Endothelial cell of umbilical vein (primary cell): ENCODE results near the gene FOXJ1. TPM values are rescaled to one million over a fixed set of nuclear protein-coding genes. Genes with fewer than 3 reads are reported as not detected.

ENCODE experiments used
- BruUV-seq: library from RNA; stranded (reverse); fragments of 400-500 nt; replicated peaks from 2 replicates; lab custom pipeline; 2021; lab: Mats Ljungman, UMichigan
- CTCF ChIA-PET: fragments of 300-600, 350-600 bp; sonication (Branson Sonifier 250); formaldehyde crosslinking; loops from one replicate; lab custom pipeline; 2021; ENCODE audit warnings: antibody characterized with exemption, inconsistent platforms; lab: Charles Lee
- POLR2A ChIA-PET: fragments of 300-600, 350-600 bp; sonication (Branson Sonifier 250); formaldehyde crosslinking; loops from one replicate; lab custom pipeline; 2021; ENCODE audit warnings: antibody characterized with exemption, inconsistent platforms; lab: Charles Lee
- DNase-seq: peaks from one replicate; pipeline ENCODE4 v3.0.0-alpha.2; 2011; ENCODE audit warnings: low read depth, low spot score
- FAIRE-seq: peaks from 2 replicates; lab custom pipeline; 2011; peaks lifted over from hg19 to GRCh38; lab: Jason Lieb, UNC
- H2AFZ ChIP-seq: 2 replicates; pipeline ENCODE4 v1.6.0; 2012; ENCODE audit warnings: low read depth, low read length, control low read depth, inconsistent platforms
- H3K27ac ChIP-seq: 2 replicates; pipeline ENCODE4 v1.5.1; 2011; ENCODE audit warnings: low read depth, mild to moderate bottlenecking, control low read depth, low read length, moderate library complexity; ENCODE audit not compliant: insufficient read depth
- H3K27me3 ChIP-seq, 2 experiments: 2 replicates each; pipeline versions ENCODE4 v1.6.0 to v1.6.1; 2011; ENCODE audit warnings: low read length in 2 of 2, mixed read lengths in 1 of 2; ENCODE audit not compliant: control insufficient read depth in 2 of 2, insufficient read depth in 2 of 2
- H3K36me3 ChIP-seq, 2 experiments: 2 replicates in 1 of 2; 3 replicates in 1 of 2; pipeline ENCODE4 v1.5.1; 2011; ENCODE audit warnings: low read length in 2 of 2, mild to moderate bottlenecking in 1 of 2, moderate library complexity in 1 of 2; ENCODE audit not compliant: control insufficient read depth in 2 of 2, insufficient read depth in 2 of 2; ENCODE audit errors: extremely low read depth in 1 of 2
- H3K4me1 ChIP-seq: 3 replicates; pipeline ENCODE4 v1.5.1; 2011; ENCODE audit warnings: mild to moderate bottlenecking, low read length; ENCODE audit not compliant: control insufficient read depth, insufficient read depth; ENCODE audit errors: extremely low read depth
- H3K4me2 ChIP-seq: 2 replicates; pipeline ENCODE4 v1.6.1; 2011; ENCODE audit warnings: low read length, control low read depth, mixed read lengths; ENCODE audit not compliant: insufficient read depth
- H3K4me3 ChIP-seq, 3 experiments: fragments of 200-600 bp in 1 of 3; sonication (generic), shearing (Covaris generic) in 1 of 3; replicated peaks in 1 of 3; 2 replicates each; pipeline ENCODE4 v1.5.1; 2011 to 2016; ENCODE audit warnings: control low read depth in 3 of 3, low read length in 3 of 3, mild to moderate bottlenecking in 2 of 3, inconsistent platforms in 1 of 3, low read depth in 1 of 3, moderate library complexity in 1 of 3; ENCODE audit not compliant: insufficient read depth in 1 of 3
- H3K79me2 ChIP-seq: 2 replicates; pipeline ENCODE4 v1.6.0; 2012; ENCODE audit warnings: low read length, inconsistent platforms; ENCODE audit not compliant: control insufficient read depth, insufficient read depth
- H3K9ac ChIP-seq: replicated peaks from 2 replicates; pipeline ENCODE3; 2011; ENCODE audit warnings: low read length, control low read depth; ENCODE audit not compliant: insufficient read depth; ENCODE audit errors: extremely low read depth
- H3K9me1 ChIP-seq: replicated peaks from 3 replicates; pipeline ENCODE4 v1.6.0; 2011; ENCODE audit warnings: mild to moderate bottlenecking, low read length; ENCODE audit not compliant: control insufficient read depth, insufficient read depth; ENCODE audit errors: extremely low read depth
- H3K9me3 ChIP-seq: replicated peaks from 2 replicates; pipeline ENCODE4 v1.5.1; 2012; ENCODE audit warnings: low read length, inconsistent platforms; ENCODE audit not compliant: control insufficient read depth, insufficient read depth
- H4K20me1 ChIP-seq: replicated peaks from 2 replicates; pipeline ENCODE3; 2011; ENCODE audit warnings: mild to moderate bottlenecking, low read length; ENCODE audit not compliant: control insufficient read depth, insufficient read depth; ENCODE audit errors: extremely low read depth
- EZH2 ChIP-seq: IDR thresholded peaks from 2 replicates; pipeline ENCODE4 v1.6.1; 2012; ENCODE audit warnings: borderline replicate concordance, low read depth, mild to moderate bottlenecking, moderate library complexity, low read length, inconsistent platforms; ENCODE audit not compliant: severe bottlenecking
- POLR2AphosphoS5 ChIP-seq: IDR thresholded peaks from 2 replicates; pipeline ENCODE4 v1.6.1; 2012; ENCODE audit warnings: low read depth, mild to moderate bottlenecking, control low read depth, low read length, moderate library complexity; ENCODE audit not compliant: insufficient read depth
- dilution Hi-C: fragments of 300-500 bp; cut with MboI; formaldehyde crosslinking; loops from one replicate; pipeline ENCODE4 v1.15.0; 2019; ENCODE audit warnings: low sequenced_read_pairs; ENCODE audit not compliant: extremely low pct_ligation_motif_present
- intact Hi-C: fragments of 100-400 bp; cut with micrococcal nuclease; formaldehyde crosslinking; loops from one replicate; pipeline ENCODE4 v1.10.0; 2022
- polyA plus RNA-seq, 4 experiments: library from polyadenylated mRNA; depleted of rRNA in 3 of 4; stranded (reverse) in 3 of 4; unstranded in 1 of 4; fragments of >200 nt; gene quantifications; 2 replicates each; pipeline versions ENCODE4 v1.2.1 to v1.2.3, GENCODE V29; 2011 to 2012; ENCODE audit warnings: missing spikeins in 1 of 4
- total RNA-seq: library from RNA; stranded (reverse); gene quantifications from 2 replicates; pipeline ENCODE4 v1.2.3, GENCODE V29; 2021

FOXJ1 gene
- total and polyA plus RNA-seq, 2 donors (not counting 3 experiments of a cell fraction or from before 2014, with no cell fraction given) = not detected

- H3K4me3 ChIP-seq = no peak overlapping the region
- H4K20me1 ChIP-seq = no peaks in the 10 kb centered on the region
- no peak overlapping the region for H2AFZ ChIP-seq
- H3K27me3 ChIP-seq = no peaks in the 10 kb centered on the region
- no TSS peak for BruUV-seq
- ChIA-PET POLR2A (no interaction called here), CTCF (interaction anchor here (0.6 to 1.5 kb wide), 3 partner anchors 10 to 108 kb away, joined by 3 to 7 read pairs (median 6); no protein-coding TSS in a partner anchor)
- no peaks in the 10 kb centered on the region for H3K9me1 ChIP-seq
- no peak for FAIRE-seq
- no peaks in the 10 kb centered on the region for H3K36me3 ChIP-seq
- no peaks in the 10 kb centered on the region for H3K4me1 ChIP-seq
- no peak for TF ChIP-seq POLR2AphosphoS5
- no peak for TF ChIP-seq EZH2
- dilution Hi-C loops = no loop called here
- no peaks in the 10 kb centered on the region for H3K79me2 ChIP-seq
- DNase-seq = no peak
- H3K27ac ChIP-seq = no peak overlapping the region
- no peaks in the 10 kb centered on the region for H3K9me3 ChIP-seq
- intact Hi-C loops = no loop called here
- H3K9ac ChIP-seq = no peak overlapping the region
- no peak overlapping the region for H3K4me2 ChIP-seq
Measured at GRCh38 chr17:76171706-76172105, 30.7 kb upstream of the FOXJ1 start.

GRCh38 chr17:76170114-76170513 is 29.1 kb upstream of the FOXJ1 start:
- Histone ChIP-seq H3K27ac (no peak overlapping the region), H4K20me1 (no peaks in the 10 kb centered on the region), H3K9ac (no peak overlapping the region), H3K27me3 (peaks cover 0 to 1% of the 10 kb centered on the region in 2 experiments), H3K9me1 (no peaks in the 10 kb centered on the region), H3K4me2 (no peak overlapping the region), H3K4me3 (no peak overlapping the region), H2AFZ (no peak overlapping the region), H3K36me3 (no peaks in the 10 kb centered on the region), H3K9me3 (no peaks in the 10 kb centered on the region), H3K4me1 (no peaks in the 10 kb centered on the region), H3K79me2 (no peaks in the 10 kb centered on the region)
- TF ChIP-seq POLR2AphosphoS5 = no peak
- DNase-seq (no peak), FAIRE-seq (no peak)
- ChIA-PET POLR2A (no interaction called here), CTCF (interaction anchor here (0.7 to 1.5 kb wide), 5 partner anchors 8 to 110 kb away, joined by 3 to 9 read pairs (median 3); no protein-coding TSS in a partner anchor)
- dilution Hi-C loops = no loop called here
- BruUV-seq = no TSS peak
- intact Hi-C loops = no loop called here
